Heart right ventricle (tissue), 16 donors: ENCODE data around the gene POP7. TPM values are rescaled to one million over a fixed set of nuclear protein-coding genes. Genes with fewer than 3 reads are reported as not detected.
A peak's percentile ranks its signal among the peaks of the same experiment; 100 is the strongest.

Experiments used
- ATAC-seq, 8 donors: fragments of 200-7000 bp; cut with Tn5 transposase; one replicate each; pipeline ENCODE4 v1.9.1; 2020; ENCODE audit warnings: mild to moderate bottlenecking in 8 of 8, moderate library complexity in 8 of 8, moderate number of reproducible peaks in 1 of 8
- DNase-seq, 2 donors: peaks; one replicate each; pipeline ENCODE4 v3.0.0-alpha.2; 2020
- H3K27ac ChIP-seq, 10 donors: fragments of 200-600 bp; sonication (generic) in 2 of 10; one replicate each; pipeline versions ENCODE4 v1.5.0 to v1.8.0; 2020 to 2022; ENCODE audit warnings: mild to moderate bottlenecking in 3 of 10
- H3K27me3 ChIP-seq, 7 donors: fragments of 200-600 bp; one replicate each; pipeline ENCODE4 v1.8.0; 2021 to 2022; ENCODE audit warnings: mild to moderate bottlenecking in 2 of 7
- H3K36me3 ChIP-seq, 9 donors: fragments of 200-600 bp; sonication (generic) in 1 of 9; one replicate each; pipeline versions ENCODE4 v1.5.0 to v1.8.0; 2020 to 2022; ENCODE audit warnings: mild to moderate bottlenecking in 2 of 9
- H3K4me1 ChIP-seq, 9 donors: fragments of 200-600 bp; sonication (generic) in 1 of 9; one replicate each; pipeline versions ENCODE4 v1.5.0 to v1.8.0; 2020 to 2022; ENCODE audit warnings: mild to moderate bottlenecking in 4 of 9
- H3K4me3 ChIP-seq, 10 donors: fragments of 200-600 bp; sonication (generic) in 2 of 10; one replicate each; pipeline versions ENCODE4 v1.5.0 to v1.8.0; 2020 to 2022; ENCODE audit warnings: mild to moderate bottlenecking in 7 of 10, moderate library complexity in 2 of 10
- H3K9me3 ChIP-seq, 11 donors: fragments of 200-600 bp in 10 of 11; sonication (generic) in 2 of 11; one replicate each; pipeline versions ENCODE4 v1.5.0 to v1.8.0; 2013 to 2022; ENCODE audit warnings: mild to moderate bottlenecking in 2 of 11, control low read depth in 1 of 11, moderate library complexity in 1 of 11
- WGBS, 2 donors: extraction: QIAGEN DNeasy Blood & Tissue Kit; methylation state at CpG; one replicate each; pipeline ENCODE4 v1.1.7; 2013; ENCODE audit warnings: inconsistent platforms in 1 of 2; 5-methylcytosine and 5-hydroxymethylcytosine counted together
- intact Hi-C, 10 donors: fragments of 100-400 bp; cut with DNase I; formaldehyde crosslinking; loops; one replicate each; pipeline versions ENCODE4 v1.11.1 to v1.14.2; 2022
- polyA plus RNA-seq, 2 donors: library from polyadenylated mRNA; stranded (reverse); fragments of 200-250 nt; gene quantifications; one replicate each; pipeline ENCODE4 v1.2.3, GENCODE V29; 2013
- total RNA-seq, 10 donors: library from RNA; stranded (reverse); fragmentation: NEBNext Ultra II Directional in 3 of 10; extraction: Animal tissue kit (Norgen Biotek cat#: 25700) in 3 of 10; gene quantifications; one replicate each; pipeline versions ENCODE4 v1.2.1 to v1.2.4, GENCODE V29; 2021 to 2023
- TF ChIP-seq, protein P1 (sequence below), 9 donors: fragments of 200-600 bp; sonication (generic) in 2 of 9; IDR thresholded peaks; one replicate each; pipeline versions ENCODE4 v1.5.0 to v1.8.0; 2021 to 2022; ENCODE audit warnings: antibody characterized with exemption in 9 of 9, mild to moderate bottlenecking in 5 of 9, moderate library complexity in 1 of 9
- donor health status: Arrhythmogenic right ventricular cardiomyopathy.
- donor health status: ischemic (EF 13 %, LVEDD 7.1; RV severe dilation, severe dysfunction).
- donor health status: healthy with polysubstance abuse.
- donor health status: DM: no; HTN: yes; CAD: no.
- donor health status: DM: no; HTN: no; CAD: no.
- donor health status: ischemic (EF 25% LVEDD 6.9; RV normal size, moderate dysfunction).
- donor health status: ischemic (EF 25% LVEDD 5.7; RV mildly dilated, moderate dysfunction).
- donor health status: healthy.
- donor health status: DM: yes; HTN: yes; CAD: no.
- donor health status: Ischemic cardiomyopathy.
- donor health status: ischemic (EF 35%, LVEDD 5.7; RV mildly dilated, moderate dysfunction).
- donor health status: nonischemic (EF 11% LVEDD 7.7; RV severe dilation, severe dysfunction).
- donor health status: DM: yes; HTN: yes; CAD: no.
- donor health status: PGD.
- donor health status: ischemic (EF 29% LVEDD 5.4; RV normal size, mild dysfunction).
- donor health status: nonischemic (EF 23%, LVEDD 6.1; RV moderate dilation, normal function).

The POP7 gene
- total and polyA plus RNA-seq, 12 donors, result 23.2 to 71.5 (median 25.7) TPM

DNA sequence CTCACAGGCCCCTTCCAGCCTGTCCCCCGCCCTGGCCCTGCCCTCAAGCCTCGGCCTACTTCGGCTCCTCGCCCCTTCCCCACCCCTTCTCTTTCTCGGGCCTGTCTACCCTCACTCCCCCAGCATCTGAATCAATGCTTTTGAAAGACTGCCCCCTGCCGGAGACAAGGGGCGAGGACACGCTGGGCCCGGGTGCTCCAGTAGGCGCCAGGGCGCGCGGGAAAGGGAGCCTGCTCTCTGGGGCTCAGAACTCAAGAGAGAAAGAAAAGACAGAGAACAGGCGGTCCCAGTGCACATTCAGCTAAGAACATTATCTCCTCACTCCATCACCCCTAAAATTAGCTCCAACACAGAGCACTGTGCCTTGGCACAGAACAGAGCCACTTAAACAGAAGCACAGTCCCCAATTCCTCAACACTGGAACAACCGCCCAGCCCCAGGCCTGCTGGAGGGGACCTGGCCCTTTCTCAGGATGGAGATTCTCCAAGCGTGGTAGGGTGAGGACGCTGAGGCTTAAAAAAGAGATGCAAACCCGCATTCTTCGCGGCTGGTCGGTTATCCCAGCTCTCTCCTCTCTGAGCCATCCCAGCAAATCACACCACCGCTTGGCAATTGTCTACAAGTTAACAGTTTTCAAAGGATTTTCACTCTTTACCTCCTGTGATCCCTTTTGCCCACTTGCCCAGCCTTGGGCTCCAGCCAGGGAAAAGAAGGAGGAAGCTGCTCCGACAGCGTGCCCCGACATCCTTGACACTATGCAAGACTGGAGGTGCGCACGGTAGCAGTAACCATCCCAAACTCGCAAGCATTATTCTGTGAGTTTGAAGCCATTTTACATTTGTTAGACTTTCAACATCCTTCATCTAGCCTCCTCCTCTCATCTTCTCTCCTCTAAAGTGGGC is 14.0 kb upstream of the POP7 start:
- 20 to 25% methylated on average over 28 of the region's 28 CpGs for WGBS, 2 donors
- peak; percentile 72 to 92 (median 86) for ATAC-seq
- peak overlapping the region in 9 of 10 donors; percentile 3 to 99 (median 80) for H3K4me3 ChIP-seq
- H3K27ac ChIP-seq, result peak overlapping the region in 6 of 10 donors; percentile 15 to 87 (median 46)
- DNase-seq, result peak; percentile 81 to 83
- H3K9me3 ChIP-seq, result no peaks in the 10 kb centered on the region
- H3K36me3 ChIP-seq, result peaks cover 0 to 33% (median 15%) of the 10 kb centered on the region in 9 donors
- intact Hi-C loops, result loop anchor here (2.0 to 10.0 kb wide), 12 partner anchors 17 to 225 kb away; partner anchors contain the start of genes MOSPD3 (in 2 of the 10), PCOLCE (in 2 of the 10) and TSC22D4 (in 1 of the 10)
- TF ChIP-seq, protein P1, sequence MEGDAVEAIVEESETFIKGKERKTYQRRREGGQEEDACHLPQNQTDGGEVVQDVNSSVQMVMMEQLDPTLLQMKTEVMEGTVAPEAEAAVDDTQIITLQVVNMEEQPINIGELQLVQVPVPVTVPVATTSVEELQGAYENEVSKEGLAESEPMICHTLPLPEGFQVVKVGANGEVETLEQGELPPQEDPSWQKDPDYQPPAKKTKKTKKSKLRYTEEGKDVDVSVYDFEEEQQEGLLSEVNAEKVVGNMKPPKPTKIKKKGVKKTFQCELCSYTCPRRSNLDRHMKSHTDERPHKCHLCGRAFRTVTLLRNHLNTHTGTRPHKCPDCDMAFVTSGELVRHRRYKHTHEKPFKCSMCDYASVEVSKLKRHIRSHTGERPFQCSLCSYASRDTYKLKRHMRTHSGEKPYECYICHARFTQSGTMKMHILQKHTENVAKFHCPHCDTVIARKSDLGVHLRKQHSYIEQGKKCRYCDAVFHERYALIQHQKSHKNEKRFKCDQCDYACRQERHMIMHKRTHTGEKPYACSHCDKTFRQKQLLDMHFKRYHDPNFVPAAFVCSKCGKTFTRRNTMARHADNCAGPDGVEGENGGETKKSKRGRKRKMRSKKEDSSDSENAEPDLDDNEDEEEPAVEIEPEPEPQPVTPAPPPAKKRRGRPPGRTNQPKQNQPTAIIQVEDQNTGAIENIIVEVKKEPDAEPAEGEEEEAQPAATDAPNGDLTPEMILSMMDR (IDR thresholded peaks at IDR 0.05), result peak; percentile 70 to 92 (median 90)
- H3K27me3 ChIP-seq, result no peaks in the 10 kb centered on the region
- H3K4me1 ChIP-seq, result peaks cover 34 to 67% (median 51%) of the 10 kb centered on the region in 9 donors

DNA sequence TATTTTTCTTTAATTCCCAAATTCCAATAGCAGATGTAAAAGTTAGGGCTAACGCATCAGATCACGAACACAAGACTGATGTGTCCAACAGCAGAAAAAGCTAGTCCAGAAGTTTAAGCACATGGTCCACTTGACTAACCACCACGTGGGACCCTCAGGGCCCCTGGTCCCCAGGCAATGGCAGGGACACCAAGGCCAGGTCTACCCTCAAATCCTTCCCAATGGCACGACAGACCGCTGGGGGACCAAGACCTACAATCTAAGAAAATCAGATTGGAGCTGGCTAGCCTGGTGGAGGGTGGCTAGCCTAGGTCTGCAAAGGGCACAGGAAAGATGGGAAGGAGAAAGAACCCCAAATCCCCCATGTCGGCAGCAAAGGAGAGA is 13.4 kb upstream of the POP7 start:
- Histone ChIP-seq H3K27me3 (no peaks in the 10 kb centered on the region), H3K27ac (peak overlapping the region in 3 of 10 donors; percentile 79 to 87 (median 84)), H3K9me3 (no peaks in the 10 kb centered on the region), H3K4me1 (peaks cover 34 to 67% (median 51%) of the 10 kb centered on the region in 9 donors), H3K36me3 (peaks cover 0 to 26% (median 9%) of the 10 kb centered on the region in 9 donors), H3K4me3 (peak overlapping the region in 9 of 10 donors; percentile 62 to 99 (median 86))
- ATAC-seq (no peak), DNase-seq (no peak)
- WGBS, 2 donors, result 46 to 47% methylated on average over 6 of the region's 6 CpGs
- intact Hi-C loops, result loop anchor here (5.0 to 10.0 kb wide), 8 partner anchors 80 to 225 kb away; partner anchors contain the start of genes MOSPD3 (in 2 of the 10), PCOLCE (in 2 of the 10) and TSC22D4 (in 1 of the 10)
- TF ChIP-seq, protein P1 (IDR thresholded peaks at IDR 0.05), result no peak

DNA sequence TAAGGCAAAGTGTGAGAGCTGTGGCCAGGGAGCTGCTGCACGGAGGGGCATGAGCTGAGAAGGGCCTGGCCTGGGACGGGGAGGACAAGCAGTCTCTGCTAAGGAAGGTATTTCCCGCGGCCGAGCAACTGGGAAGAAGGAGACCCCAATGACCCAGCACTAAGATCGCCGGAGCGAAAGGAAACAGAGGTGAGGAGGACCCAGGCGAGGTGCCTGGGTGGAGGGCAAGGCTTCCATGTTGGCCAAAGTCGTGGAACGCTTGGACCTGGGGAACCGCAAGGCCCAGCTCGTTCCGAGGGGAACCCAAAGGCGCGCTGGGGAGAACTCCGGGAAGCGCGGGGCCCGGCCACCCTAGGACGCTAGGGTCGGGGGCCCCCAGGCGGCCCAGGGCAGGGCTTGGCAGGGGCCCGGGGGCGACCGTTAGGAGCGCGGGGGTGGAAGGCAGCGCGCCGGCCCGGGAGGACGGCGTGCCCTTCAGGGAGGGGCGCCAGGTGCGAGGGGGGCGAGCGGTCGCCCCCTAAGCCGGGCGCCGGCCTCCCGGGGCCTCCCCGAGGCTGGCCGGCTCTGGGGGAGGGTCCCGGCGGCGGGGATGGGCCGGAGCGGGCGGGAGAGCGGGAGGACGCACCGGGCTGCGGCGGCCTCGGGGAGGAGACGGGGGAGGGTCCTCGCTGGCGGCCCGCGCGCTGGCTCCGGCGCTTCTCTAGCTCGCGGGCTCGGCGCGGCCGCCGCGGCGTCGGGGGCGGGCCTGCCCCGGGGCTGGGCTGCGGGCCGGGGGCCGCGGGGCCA is 12.4 kb upstream of the POP7 start:
- WGBS, 2 donors, result 1% methylated on average over 35 to 80 of the region's 81 CpGs
- no peak for DNase-seq
- H3K4me1 ChIP-seq, result peaks cover 34 to 58% (median 48%) of the 10 kb centered on the region in 9 donors

More for the DNA sequence above, 12.4 kb upstream of the POP7 start:
- intact Hi-C loops, result loop anchor here (5.0 to 10.0 kb wide), 8 partner anchors 81 to 226 kb away; partner anchors contain the start of genes MOSPD3 (in 2 of the 10), PCOLCE (in 2 of the 10) and TSC22D4 (in 1 of the 10)
- no peaks in the 10 kb centered on the region for H3K27me3 ChIP-seq
- peak overlapping the region; percentile 62 to 99 (median 83) for H3K4me3 ChIP-seq
- peak overlapping the region; percentile 65 to 90 (median 82) for H3K27ac ChIP-seq
- TF ChIP-seq, protein P1 (IDR thresholded peaks at IDR 0.05), result no peak
- ATAC-seq, result peak in 5 of 8 donors; percentile 5 to 31 (median 10)
- no peaks in the 10 kb centered on the region for H3K9me3 ChIP-seq
- H3K36me3 ChIP-seq, result peaks cover 0 to 17% (median 0%) of the 10 kb centered on the region in 9 donors
